ENCODE data around the gene NOTCH2.

NOTCH2 gene

GRCh38 chr1:119971710-119972570, 97.5 kb downstream of the NOTCH2 start:
- DNase-seq = no peak

- DNase-seq = no peak
Measured at GRCh38 chr1:119968601-119969000, 100.9 kb downstream of the NOTCH2 start.

DNA sequence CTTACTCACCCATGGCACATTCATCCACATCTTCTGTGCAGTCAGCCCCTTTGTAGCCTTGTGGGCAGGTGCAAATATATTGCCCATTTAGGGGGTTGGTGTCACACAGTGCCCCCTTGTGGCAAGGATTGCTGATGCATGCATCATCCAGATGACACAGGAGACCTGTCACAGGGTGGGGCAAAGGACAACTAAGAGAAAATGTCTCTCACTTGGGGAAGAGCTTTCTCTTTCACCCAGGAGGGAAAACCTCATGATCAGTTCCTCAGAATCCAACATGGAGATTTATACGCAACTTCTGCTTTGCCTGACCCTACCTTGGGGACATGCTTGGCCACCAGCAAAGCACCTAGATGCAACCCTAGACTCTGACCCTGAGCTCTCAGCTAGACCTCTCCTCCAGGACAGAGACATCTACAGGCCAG, 101.4 kb downstream of the NOTCH2 start:
- DNase-seq = peak; percentile 45

DNA sequence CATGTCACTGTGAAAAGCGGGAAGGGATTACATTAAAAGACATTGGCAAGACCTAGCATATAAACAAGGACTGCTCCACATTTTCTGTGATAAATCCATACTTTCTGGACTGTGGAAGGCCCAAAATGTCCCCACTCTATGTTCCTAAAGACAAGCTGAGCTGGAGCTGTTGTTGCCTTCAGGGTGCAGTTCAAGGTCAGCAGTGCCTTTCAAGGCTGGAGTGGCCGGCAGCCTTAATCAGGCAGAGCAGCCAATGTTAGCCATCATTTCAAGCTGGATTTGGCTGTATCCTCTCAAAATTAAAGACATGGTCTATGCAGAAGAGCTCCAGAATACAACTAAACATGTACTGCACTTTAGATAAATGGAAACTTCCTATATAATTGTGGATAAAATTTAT, 102.8 kb downstream of the NOTCH2 start:
- DNase-seq = no peak

- no peak for DNase-seq
Measured at GRCh38 chr1:119966020-119966419, 103.4 kb downstream of the NOTCH2 start.

DNA sequence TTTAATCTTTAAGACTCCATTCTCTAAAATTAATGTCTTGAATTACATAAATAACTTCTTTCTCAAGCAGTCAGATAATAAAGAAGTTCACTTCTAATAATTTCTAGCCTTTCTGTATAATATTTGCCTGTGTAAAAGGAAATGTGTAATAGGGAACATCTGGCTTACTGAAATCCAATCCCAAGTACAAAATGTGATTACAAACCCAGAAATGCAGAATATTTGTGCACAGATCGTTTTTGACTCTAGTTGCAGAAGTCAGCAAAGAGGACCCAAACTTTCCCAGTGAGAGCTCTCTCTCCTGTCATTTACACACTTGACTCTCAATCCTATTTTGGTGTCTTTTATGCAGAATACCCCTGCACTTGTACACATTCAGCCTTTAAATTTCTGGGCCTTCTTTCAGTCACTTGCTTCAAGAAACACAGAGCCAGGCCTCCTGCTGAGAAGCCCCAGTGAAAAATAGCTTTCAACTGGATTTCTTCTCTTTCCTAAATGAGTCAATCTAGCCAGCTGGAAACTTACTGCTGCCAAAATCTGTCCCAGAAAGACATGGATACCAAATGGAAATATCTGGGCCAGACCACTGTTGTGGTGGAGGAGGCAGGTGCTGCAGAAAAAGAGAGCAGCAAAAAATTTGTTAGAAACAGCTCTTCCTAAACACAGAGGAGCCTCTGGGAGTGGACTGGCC, 104.6 kb downstream of the NOTCH2 start:
- DNase-seq = no peak

DNA sequence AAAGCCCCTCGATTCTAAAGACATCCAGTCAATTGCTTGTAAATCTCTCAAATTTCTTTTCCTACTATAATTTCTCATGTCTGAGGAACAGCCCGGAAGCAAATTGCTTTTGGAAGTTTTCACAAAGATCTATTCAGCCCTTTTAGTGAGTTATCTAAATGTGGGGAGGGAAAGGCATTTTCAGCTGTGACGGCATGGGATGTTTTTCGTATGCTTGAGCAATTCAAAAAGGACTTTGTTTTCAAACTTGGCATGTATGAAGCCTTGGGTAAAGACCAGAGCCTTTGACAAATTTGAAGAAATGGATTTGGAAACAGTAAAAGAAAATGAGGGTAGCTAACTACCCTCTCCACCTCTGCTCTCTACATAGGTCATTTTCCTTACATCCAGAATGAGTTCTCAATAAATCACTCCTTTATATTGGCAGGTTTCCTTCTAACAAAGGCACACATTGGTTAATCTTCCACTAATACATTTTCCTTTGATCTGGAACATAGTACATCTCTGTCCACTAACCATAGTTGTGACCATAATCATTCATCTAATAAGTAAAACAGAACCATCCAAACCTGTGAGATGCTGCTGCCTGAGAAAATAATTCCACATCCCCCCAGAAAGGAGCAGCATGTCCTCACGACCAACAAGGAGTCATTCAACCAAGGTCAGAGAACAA, 107.0 kb downstream of the NOTCH2 start:
- DNase-seq = no peak

DNA sequence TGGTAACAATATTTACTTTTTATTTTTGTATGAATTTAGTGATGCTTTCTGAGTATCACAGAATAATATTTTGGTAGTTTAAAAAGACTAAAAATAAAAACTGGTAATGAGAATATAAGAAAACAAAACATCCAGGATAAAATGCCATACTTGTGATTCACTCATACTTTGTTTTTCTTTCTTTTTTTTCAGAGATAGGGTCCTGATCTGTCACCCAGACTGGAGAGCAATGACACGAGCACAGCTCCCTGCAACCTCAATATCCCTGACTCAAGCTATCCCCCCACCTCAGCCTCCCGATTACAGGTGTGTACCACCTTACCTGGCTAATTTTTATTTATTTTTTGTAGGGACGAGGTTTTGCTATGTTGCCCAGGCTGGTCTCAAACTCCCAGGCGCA, 109.0 kb downstream of the NOTCH2 start:
- DNase-seq = no peak

GRCh38 chr1:119959268-119960220, 109.9 kb downstream of the NOTCH2 start:
- no peak for DNase-seq

DNA sequence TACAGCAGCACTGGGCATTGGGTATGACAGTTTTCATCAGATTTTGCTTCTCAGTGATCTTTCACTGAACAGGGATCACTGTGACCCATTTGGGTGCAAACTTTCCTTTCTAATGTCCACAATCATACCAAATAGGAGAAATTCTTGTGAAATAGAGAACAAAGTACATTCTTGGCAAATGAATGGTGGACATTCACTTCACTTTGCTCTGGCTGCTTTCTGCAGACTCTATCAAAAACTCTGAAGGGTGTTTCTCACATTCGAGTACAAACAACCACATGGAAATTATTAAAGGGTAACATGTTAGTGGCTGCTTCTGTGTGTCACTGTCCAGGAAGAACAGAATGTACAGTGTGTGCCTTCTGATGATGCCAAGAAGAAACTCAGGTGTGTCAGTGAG, 111.2 kb downstream of the NOTCH2 start:
- DNase-seq = no peak

DNA sequence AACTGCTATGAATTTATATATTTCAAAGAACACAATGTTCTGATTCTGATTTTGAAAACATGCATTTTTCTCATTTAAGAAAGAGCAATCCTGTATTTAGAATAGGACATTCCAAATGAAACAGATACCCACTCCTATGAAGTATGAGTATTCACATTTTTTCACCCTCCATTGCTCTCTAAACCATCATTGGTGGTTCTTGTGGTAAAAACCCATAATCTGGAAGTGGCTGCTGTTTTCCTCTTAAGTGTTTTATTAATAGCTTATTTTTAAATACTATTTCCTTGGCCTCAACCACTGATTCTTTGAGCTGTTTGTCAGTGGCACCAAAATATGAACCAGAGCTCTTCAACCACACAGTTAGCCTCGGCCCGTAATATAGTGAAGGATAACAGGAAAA, 113.2 kb downstream of the NOTCH2 start:
- no peak for DNase-seq

GRCh38 chr1:119954476-119955422, 114.7 kb downstream of the NOTCH2 start:
- DNase-seq = no peak

- DNase-seq = no peak
Measured at GRCh38 chr1:119953266-119953998, 116.0 kb downstream of the NOTCH2 start.

DNA sequence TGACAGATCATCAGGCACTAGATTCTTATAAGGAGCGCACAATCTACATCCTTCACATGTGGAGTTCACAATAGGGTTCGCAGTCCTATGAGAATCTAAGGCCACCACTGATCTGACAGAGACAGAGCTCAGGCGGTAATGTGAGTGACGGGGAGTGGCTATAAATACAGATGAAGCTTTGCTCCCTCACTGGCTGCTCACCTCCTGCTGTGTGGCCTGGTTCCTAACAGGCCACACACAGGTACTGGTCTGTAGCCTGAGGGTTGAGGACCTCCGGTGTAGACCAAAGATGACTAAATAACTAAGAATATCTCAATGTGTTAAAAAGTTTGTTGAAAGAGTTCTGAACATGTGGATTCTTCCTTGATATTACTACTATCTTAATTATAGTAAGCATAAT, 117.0 kb downstream of the NOTCH2 start:
- DNase-seq = no peak

DNA sequence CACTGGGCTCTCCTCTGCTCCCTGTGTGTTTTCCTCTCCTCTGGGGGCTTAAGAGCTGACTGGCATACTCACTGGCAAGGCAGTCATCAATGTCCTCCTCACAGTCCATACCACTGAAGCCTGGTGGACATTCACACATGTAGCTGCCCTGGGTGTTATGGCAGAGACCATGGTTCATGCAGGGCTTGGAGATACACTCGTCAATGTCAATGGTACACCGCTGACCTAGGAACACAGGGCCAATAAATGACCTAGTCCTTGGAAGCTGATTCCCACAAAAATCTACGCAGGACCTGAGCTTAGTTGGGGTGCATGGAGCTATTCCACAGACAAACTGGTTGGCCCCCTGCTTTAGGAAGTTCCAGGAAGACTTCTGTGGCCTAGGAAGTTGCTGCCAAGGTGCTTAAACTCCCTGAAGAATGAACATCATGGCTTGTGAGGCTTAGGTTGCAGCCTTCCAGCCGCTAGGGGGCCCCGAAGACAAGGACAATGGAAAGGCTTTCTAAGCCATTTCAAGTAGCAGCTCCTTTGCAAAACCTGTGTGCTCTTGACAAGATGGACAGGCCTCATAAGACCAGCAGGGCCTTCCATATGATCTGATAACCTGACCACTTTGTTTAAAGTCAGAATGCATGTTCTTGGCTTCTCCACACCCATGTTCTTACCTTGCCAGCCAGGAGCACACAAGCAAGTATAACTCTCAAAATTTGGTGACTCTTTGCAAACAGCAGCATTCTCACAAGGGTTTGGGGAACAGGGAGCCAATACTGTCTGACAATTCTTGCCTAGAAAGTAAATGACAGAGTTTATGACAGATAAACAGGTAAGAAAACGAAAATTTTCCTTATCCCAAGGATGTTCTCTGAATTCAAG, 120.9 kb downstream of the NOTCH2 start:
- peak; percentile 46 for DNase-seq

DNA sequence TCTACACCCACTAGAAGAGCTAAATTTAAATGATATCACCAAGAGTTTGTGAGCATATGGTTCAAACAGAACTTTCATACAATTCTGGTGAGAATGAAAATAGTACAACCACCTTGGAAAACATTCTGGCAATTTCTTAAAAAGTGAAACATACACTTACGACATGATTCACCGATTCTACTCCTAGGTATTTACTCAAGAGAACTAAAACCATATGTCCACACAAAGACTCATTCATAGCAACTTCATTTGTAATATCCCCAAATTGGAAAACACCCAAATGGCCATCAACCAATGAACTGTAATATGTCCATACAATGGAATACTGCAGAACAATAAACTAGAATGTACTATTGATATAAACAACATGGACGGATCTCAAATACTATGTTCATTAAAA, 122.0 kb downstream of the NOTCH2 start:
- no peak for DNase-seq

- DNase-seq = no peak
Measured at GRCh38 chr1:119946724-119947123, 122.7 kb downstream of the NOTCH2 start.

- DNase-seq = no peak
Measured at GRCh38 chr1:119943216-119943615, 126.2 kb downstream of the NOTCH2 start.

GRCh38 chr1:119941392-119941791, 128.1 kb downstream of the NOTCH2 start:
- no peak for DNase-seq

DNA sequence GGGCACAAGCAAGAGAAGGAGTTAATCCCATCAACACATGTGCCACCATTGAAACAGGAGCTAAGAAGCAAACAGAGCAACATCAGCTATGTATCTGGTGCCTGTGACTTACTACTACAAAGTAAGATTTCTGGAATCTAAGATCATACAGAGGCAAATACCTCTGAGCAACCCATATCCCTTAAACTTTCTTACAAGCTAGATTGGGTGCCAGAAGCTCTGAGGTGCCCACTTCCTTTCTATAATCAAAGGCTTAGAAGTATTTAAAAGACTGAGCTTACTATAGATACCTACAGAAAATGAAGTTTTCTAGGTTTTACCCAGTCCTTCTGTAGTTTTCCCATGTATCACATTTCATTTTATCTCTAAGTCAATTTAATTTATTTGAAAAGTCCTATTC, 128.8 kb downstream of the NOTCH2 start:
- no peak for DNase-seq
